Left hindlimb (tissue), 1 donor: Measurements from ENCODE around the gene ILF3.

ENCODE experiments used
- DNase-seq: peaks from one replicate; pipeline ENCODE4 v3.0.0-alpha.2; 2018

Gene ILF3

DNA sequence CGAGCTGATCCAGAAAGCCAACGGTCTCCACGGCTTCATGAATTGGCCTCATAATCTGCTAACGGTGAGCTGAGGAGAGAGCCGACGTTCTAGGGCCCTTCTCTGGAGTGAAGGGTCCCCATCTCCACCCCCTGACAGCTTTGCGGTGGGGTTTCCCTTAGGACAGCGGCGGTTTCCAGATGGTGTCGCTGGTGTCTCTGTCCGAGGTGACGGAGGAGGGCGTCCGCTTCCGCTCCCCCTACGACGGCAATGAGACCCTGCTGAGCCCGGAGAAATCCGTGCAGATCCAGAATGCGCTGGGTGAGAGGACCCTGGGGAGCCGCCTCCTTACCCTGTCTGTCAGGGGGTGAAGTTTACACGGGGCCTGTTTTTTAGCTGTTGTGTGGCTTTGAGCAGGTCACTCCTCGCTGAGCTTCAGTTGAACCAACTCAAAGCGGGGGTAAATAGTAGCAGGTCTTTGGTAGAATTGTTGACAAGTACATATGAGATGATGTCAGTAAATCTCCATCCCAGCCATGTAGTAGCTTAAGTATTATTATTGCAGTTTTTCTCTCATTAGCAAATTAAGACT, 47.9 kb downstream of the ILF3 start:
- DNase-seq, result no peak

DNA sequence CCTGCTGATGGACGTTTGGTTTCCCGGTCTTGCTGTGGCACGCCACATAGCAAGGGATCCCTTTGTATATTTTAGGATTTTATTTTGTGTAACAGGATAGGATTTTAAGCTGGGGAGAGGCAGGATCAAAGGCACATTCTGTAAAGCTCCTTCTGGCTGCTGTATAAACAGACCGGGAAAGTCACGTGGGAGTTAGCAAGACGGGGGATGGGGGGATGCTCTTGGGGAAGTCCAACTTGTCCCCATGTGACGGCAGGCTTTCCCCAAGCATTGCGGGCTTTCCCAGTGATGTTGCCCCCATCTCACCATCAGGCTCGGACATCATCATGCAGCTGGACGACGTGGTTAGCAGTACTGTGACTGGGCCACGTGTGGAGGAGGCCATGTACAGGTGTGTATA, 52.8 kb downstream of the ILF3 start:
- DNase-seq, result no peak

- no peak for DNase-seq
Observed at GRCh38 chr19:10707440-10707839, 53.3 kb downstream of the ILF3 start.

- no peak for DNase-seq
Observed at GRCh38 chr19:10708291-10708690, 54.1 kb downstream of the ILF3 start.

GRCh38 chr19:10712045-10712444, 57.9 kb downstream of the ILF3 start:
- no peak for DNase-seq

- no peak for DNase-seq
Observed at GRCh38 chr19:10712754-10713153, 58.6 kb downstream of the ILF3 start.

GRCh38 chr19:10713317-10713716, 59.2 kb downstream of the ILF3 start:
- no peak for DNase-seq

- no peak for DNase-seq
Observed at GRCh38 chr19:10717054-10717355, 62.9 kb downstream of the ILF3 start.

DNA sequence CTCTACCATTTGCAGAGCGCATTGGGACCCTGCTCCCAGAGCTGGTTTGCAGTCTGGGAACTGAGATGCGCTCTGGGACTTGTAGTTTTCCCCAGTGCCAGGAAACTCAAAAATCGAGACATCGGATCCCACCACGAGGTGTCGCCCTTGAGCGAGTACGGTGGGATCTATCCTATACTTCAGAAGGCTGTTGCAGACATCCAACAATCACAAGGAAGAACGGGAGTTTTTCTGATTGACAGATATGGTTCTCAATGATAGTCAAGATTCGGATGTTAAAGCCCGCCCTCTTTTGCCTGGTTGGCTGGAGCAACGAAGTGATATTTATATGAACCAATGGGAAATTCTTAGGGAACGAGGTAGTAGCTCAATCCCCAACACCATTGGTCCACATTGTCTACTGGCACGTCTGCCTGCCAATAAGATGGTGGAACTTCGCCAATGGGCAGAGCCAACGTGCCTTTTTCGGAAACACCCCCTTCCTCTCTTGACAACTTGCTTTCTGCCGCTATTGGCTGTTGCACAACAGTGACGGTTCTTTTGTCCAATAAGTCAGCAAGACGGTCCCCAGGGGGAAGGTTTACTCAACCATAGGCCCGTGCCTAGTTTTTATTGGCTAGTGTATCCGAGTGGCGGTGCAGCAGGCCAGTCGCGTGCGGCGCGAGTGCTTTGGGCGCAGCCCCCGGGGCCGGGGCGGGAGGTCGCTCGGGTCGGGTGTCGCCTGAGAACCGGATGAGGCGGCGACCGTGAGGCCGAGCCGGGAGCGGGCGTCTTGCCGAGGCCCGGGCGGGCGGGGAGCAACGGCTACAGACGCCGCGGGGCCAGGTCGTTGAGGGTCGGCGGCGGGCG, 63.4 kb downstream of the ILF3 start, which contains the start of gene DNM2:
Gene DNM2 (plus strand): TSS at position 724 of the 849 bp plus-strand sequence. CDS start 164 bp downstream, outside the sequence.
- DNase-seq, result peak; percentile 100

DNA sequence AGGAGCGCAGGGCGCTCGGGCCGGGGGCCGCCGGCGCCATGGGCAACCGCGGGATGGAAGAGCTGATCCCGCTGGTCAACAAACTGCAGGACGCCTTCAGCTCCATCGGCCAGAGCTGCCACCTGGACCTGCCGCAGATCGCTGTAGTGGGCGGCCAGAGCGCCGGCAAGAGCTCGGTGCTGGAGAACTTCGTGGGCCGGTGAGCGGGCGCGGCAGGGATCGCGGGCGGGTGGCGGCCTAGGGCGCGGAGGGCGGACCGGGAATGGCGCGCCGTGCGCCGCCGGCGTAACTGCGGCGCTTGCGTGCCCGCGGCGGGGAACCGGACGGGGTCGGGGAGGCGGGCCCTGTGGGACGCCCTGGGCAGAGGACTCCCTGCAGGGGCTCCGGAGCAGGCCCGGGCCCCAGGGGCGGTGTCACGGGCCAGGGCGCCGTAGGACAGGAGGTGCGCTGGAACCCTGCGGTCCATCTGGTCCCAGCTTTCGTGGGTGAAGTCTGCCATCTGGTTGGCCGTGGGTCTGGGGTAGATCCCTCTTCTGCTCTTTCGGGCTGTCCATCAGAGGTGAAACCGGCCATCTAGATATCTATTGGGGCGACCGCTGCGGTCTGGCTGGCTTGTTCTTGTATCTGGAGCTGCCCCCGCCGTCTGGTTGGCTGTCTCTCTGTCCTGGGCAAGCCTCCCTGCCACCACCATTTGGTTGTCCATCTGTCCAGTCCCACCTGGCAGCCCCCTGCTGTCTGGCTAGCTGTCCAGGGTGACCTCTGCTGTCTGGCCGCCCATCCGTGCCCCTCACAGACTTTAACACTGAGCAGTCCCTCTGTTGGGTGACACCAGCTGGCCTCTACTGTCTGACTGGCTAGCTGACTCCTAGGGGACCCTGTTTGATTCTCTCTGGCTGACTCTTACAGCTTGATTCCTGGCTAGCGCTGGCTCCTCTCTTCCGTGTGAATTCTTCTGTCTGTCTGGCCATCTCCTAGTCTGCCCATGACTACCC, 64.4 kb downstream of the ILF3 start:
- DNase-seq, result no peak

DNA sequence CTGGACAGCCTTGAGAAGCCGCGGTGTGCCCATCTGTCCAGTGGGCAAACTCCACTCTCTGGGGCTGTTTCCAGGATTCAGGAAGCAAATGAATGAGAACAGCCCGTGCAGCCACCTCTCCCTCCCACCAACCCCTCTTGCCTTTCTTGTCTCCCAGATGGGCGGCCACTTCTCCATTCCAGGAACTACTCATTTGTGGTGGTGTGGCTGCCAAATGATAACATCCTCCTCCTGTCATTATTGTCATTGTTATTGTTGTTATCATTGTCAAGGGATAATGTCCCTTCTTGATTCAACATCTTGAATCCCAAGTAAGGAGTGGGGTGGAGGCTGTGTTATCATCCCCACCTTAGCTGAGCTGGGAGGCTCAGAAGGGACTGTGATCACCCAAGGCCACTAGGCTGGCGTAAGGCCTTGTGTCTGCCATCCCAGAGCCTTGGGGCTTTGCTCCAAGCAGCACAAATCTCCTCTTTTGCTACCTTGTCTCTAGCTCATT, 65.4 kb downstream of the ILF3 start:
- no peak for DNase-seq

- no peak for DNase-seq
Observed at GRCh38 chr19:10720607-10721125, 66.5 kb downstream of the ILF3 start.

- DNase-seq, result no peak
Observed at GRCh38 chr19:10723591-10723990, 69.4 kb downstream of the ILF3 start.

- DNase-seq, result no peak
Observed at GRCh38 chr19:10724573-10725071, 70.5 kb downstream of the ILF3 start.

DNA sequence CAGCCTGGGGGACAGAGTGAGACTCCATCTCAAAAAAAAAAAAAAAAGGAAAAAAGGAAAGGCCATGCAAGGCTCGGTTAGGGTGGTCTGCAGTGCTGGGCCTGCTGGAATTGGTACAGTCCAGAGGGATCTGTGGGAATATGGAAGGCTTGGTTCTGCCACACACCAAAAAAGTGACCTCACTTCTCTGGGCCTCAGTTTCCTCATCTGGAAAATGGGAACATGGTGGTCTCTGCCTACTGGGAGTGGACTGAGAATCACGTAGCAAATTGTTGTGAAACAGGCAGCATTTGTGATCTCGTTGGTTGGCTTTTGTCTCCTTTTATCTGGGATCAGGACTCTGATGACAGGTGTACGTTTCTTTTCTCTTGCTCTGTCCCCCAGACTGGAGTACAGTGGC, 71.3 kb downstream of the ILF3 start:
- no peak for DNase-seq

DNA sequence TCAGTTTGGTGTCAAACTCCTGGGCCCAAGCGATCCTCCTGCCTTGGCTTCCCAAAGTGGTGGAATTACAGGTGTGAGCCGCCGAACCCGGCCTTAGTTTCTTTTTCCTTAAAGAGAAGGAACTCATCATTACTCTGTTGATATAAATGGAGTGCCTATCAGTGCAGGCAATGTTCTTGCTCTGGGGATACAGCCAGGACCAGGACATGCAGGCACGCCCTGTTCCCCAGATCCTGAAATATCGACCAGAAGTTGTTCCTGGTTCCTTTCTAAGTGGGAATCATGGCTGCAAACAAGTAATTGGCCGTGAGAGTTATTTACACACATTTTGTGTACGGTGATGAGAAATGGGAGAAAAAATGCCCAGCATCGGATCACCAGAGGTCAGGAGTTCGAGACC, 72.1 kb downstream of the ILF3 start:
- no peak for DNase-seq

- no peak for DNase-seq
Observed at GRCh38 chr19:10727685-10728201, 73.6 kb downstream of the ILF3 start.

GRCh38 chr19:10729411-10729810, 75.3 kb downstream of the ILF3 start:
- DNase-seq, result no peak

- no peak for DNase-seq
Observed at GRCh38 chr19:10730932-10731331, 76.8 kb downstream of the ILF3 start.

- no peak for DNase-seq
Observed at GRCh38 chr19:10735741-10736140, 81.6 kb downstream of the ILF3 start.

DNA sequence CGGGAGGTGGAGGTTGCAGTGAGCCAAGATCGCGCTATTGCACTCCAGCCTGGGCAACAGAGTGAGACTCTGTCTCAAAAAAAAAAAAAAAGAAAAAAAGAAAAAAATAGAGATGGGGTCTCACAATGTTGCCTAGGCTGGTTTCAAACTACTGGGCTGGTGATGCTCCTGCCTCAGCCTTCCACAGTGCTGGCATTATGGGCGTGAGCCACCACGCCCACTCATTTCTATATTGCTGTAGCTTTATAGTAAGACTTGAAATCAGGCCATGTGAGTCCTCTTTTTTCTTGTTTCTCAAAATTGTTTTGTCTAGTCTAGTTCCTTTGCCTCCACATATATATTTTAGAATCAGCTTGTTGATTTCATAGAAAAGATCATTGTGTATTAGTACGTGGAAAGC, 82.0 kb downstream of the ILF3 start:
- no peak for DNase-seq

- DNase-seq, result no peak
Observed at GRCh38 chr19:10736916-10737551, 82.9 kb downstream of the ILF3 start.
